Measurements from ENCODE around the gene NFIC.

Gene NFIC

GRCh38 chr19:3378352-3379150 is 12.2 kb downstream of the NFIC start:
- no peaks in the 10 kb centered on the region for H3K4me1 ChIP-seq (ENCODE audit: control insufficient read depth in 1 of 2, insufficient read depth in 1 of 2, low read depth in 1 of 2, low read length in 1 of 2)
- H3K27me3 ChIP-seq = no peaks in the 10 kb centered on the region
- H3K36me3 ChIP-seq = peaks cover 22% of the 10 kb centered on the region
- H3K9me3 ChIP-seq = no peaks in the 10 kb centered on the region
- no peak overlapping the region for H3K27ac ChIP-seq
- TF ChIP-seq CTCF (IDR thresholded peaks at IDR 0.05) = no peak
- no peak overlapping the region for H3K4me3 ChIP-seq (ENCODE audit: low read depth in 1 of 2, low read length in 1 of 2)

DNA sequence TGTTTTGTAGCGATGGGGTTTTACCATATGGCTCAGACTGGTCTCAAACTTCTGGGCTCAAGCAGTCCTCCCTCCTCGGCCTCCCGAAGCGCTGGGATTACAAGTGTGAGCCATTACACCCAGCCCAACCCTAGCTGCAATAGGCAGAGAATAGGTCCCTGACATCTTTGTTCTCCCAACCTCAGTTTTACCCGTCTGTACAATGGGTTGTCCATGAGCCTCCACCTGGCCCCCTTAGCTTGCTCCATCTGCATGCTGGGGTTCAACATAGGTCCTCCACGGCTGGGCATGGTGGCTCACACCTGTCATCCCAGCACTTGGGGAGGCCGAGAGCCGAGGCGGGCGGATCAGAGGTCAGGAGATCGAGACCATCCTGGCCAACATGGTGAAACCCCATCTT is 14.4 kb downstream of the NFIC start:
- Histone ChIP-seq H3K27me3 (no peaks in the 10 kb centered on the region), H3K4me3 (ENCODE audit: low read depth in 1 of 2, low read length in 1 of 2) (no peak overlapping the region), H3K9me3 (no peaks in the 10 kb centered on the region), H3K27ac (no peak overlapping the region), H3K36me3 (peaks cover 31% of the 10 kb centered on the region), H3K4me1 (ENCODE audit: control insufficient read depth in 1 of 2, insufficient read depth in 1 of 2, low read depth in 1 of 2, low read length in 1 of 2) (peaks cover 2 to 5% of the 10 kb centered on the region in 2 experiments)
- TF ChIP-seq CTCF (IDR thresholded peaks at IDR 0.05) = no peak

- TF ChIP-seq CTCF (IDR thresholded peaks at IDR 0.05) = no peak
- H3K36me3 ChIP-seq = peaks cover 35% of the 10 kb centered on the region
- H3K27me3 ChIP-seq = no peaks in the 10 kb centered on the region
- H3K4me3 ChIP-seq (ENCODE audit: low read depth in 1 of 2, low read length in 1 of 2) = no peak overlapping the region
- peaks cover 2 to 5% of the 10 kb centered on the region in 2 experiments for H3K4me1 ChIP-seq (ENCODE audit: control insufficient read depth in 1 of 2, insufficient read depth in 1 of 2, low read depth in 1 of 2, low read length in 1 of 2)
- H3K9me3 ChIP-seq = no peaks in the 10 kb centered on the region
- no peak overlapping the region for H3K27ac ChIP-seq
These were observed 15.5 kb downstream of the NFIC start for GRCh38 chr19:3381701-3382372.

- no peaks in the 10 kb centered on the region for H3K9me3 ChIP-seq
- no peak for TF ChIP-seq CTCF (IDR thresholded peaks at IDR 0.05)
- peaks cover 36% of the 10 kb centered on the region for H3K36me3 ChIP-seq
- peaks cover 2 to 5% of the 10 kb centered on the region in 2 experiments for H3K4me1 ChIP-seq (ENCODE audit: control insufficient read depth in 1 of 2, insufficient read depth in 1 of 2, low read depth in 1 of 2, low read length in 1 of 2)
- H3K27me3 ChIP-seq = no peaks in the 10 kb centered on the region
- H3K27ac ChIP-seq = no peak overlapping the region
- H3K4me3 ChIP-seq (ENCODE audit: low read depth in 1 of 2, low read length in 1 of 2) = no peak overlapping the region
These were observed 16.2 kb downstream of the NFIC start for GRCh38 chr19:3382460-3383100.

- Histone ChIP-seq H3K4me3 (ENCODE audit: low read depth in 1 of 2, low read length in 1 of 2) (no peak overlapping the region), H3K9me3 (no peaks in the 10 kb centered on the region), H3K27ac (no peak overlapping the region), H3K27me3 (no peaks in the 10 kb centered on the region), H3K4me1 (ENCODE audit: control insufficient read depth in 1 of 2, insufficient read depth in 1 of 2, low read depth in 1 of 2, low read length in 1 of 2) (peaks cover 2 to 5% of the 10 kb centered on the region in 2 experiments), H3K36me3 (peaks cover 36% of the 10 kb centered on the region)
- no peak for TF ChIP-seq CTCF (IDR thresholded peaks at IDR 0.05)
These were observed 16.8 kb downstream of the NFIC start for GRCh38 chr19:3383121-3383722.
